Loucy (cell line): ENCODE measurements around the gene SLC7A6OS.

Source experiments
- H2AFZ ChIP-seq: fragments of 200-600 bp; sonication (generic); 2 replicates; pipeline ENCODE4 v1.6.0; 2016; ENCODE audit warnings: antibody characterized with exemption, mild to moderate bottlenecking, low read length, moderate library complexity
- H3F3A ChIP-seq: fragments of 200-600 bp; 2 replicates; pipeline ENCODE4 v1.6.0; 2016; ENCODE audit warnings: antibody characterized with exemption, low read depth, mild to moderate bottlenecking
- H3K27me3 ChIP-seq: fragments of 200-600 bp; sonication (generic); 2 replicates; pipeline ENCODE4 v1.6.1; 2014; ENCODE audit warnings: low read length, mild to moderate bottlenecking; ENCODE audit not compliant: insufficient read depth, poor library complexity, severe bottlenecking
- H3K36me3 ChIP-seq: fragments of 200-600 bp; sonication (generic); 2 replicates; pipeline ENCODE4 v1.6.1; 2016; ENCODE audit warnings: low read length; ENCODE audit not compliant: insufficient read depth
- H3K4me1 ChIP-seq: fragments of 200-600 bp; sonication (generic); 2 replicates; pipeline ENCODE4 v1.5.1; 2014; ENCODE audit warnings: low read length, mild to moderate bottlenecking; ENCODE audit not compliant: insufficient read depth, poor library complexity, severe bottlenecking
- H3K4me2 ChIP-seq: fragments of 200-600 bp; sonication (generic); 2 replicates; pipeline ENCODE4 v1.6.0; 2014; ENCODE audit warnings: antibody characterized with exemption, low read length, low read depth, mild to moderate bottlenecking; ENCODE audit not compliant: poor library complexity, severe bottlenecking
- H3K4me3 ChIP-seq: fragments of 200-600 bp; sonication (generic); 2 replicates; pipeline ENCODE4 v1.5.1; 2014; ENCODE audit warnings: low read length, mild to moderate bottlenecking, mixed read lengths; ENCODE audit not compliant: poor library complexity, severe bottlenecking
- H3K79me2 ChIP-seq: fragments of 200-600 bp; sonication (generic); 2 replicates; pipeline ENCODE4 v1.6.1; 2014; ENCODE audit warnings: low read length; ENCODE audit not compliant: insufficient read depth
- H3K9ac ChIP-seq: fragments of 200-600 bp; sonication (generic); 2 replicates; pipeline ENCODE4 v1.6.0; 2014; ENCODE audit warnings: mild to moderate bottlenecking, low read depth, low read length, moderate library complexity; ENCODE audit not compliant: poor library complexity, severe bottlenecking
- H3K9me2 ChIP-seq: fragments of 200-600 bp; sonication (generic); replicated peaks from 2 replicates; pipeline ENCODE4 v1.6.1; 2016; ENCODE audit warnings: low read depth, low read length, mixed read lengths
- H3K9me3 ChIP-seq: fragments of 200-600 bp; sonication (generic); 2 replicates; pipeline ENCODE4 v1.6.1; 2014; ENCODE audit warnings: mild to moderate bottlenecking, antibody characterized with exemption, low read length, low read depth; ENCODE audit not compliant: insufficient read depth
- H4K20me1 ChIP-seq: fragments of 200-600 bp; sonication (generic); 2 replicates; pipeline ENCODE4 v1.6.0; 2014; ENCODE audit warnings: antibody characterized with exemption, low read length, mild to moderate bottlenecking; ENCODE audit not compliant: insufficient read depth, poor library complexity, severe bottlenecking
- CTCF ChIP-seq: fragments of 200-600 bp; sonication (generic); conservative IDR thresholded peaks from 2 replicates; pipeline ENCODE4 v1.5.1; 2014; ENCODE audit warnings: mild to moderate bottlenecking, antibody characterized with exemption, low read length
- EZH2phosphoT487 ChIP-seq: fragments of 200-600 bp; IDR thresholded peaks from 2 replicates; pipeline ENCODE4 v1.6.1; 2018; ENCODE audit warnings: antibody characterized with exemption, mild to moderate bottlenecking, moderate library complexity, borderline replicate concordance

Gene SLC7A6OS

GRCh38 chr16:68353366-68353765 is 42.6 kb upstream of the SLC7A6OS start:
- H3K4me2 ChIP-seq, result no peak overlapping the region
- TF ChIP-seq CTCF (no peak), EZH2phosphoT487 (no peak)
- peaks cover 52% of the 10 kb centered on the region; the same call in 1 of the 2 replicates for H3K36me3 ChIP-seq

GRCh38 chr16:68351991-68352431 is 41.3 kb upstream of the SLC7A6OS start:
- Histone ChIP-seq H3K9me3 (no peaks in the 10 kb centered on the region), H4K20me1 (no peaks in the 10 kb centered on the region), H3K4me1 (peaks cover 35% of the 10 kb centered on the region), H3F3A (no peaks in the 10 kb centered on the region), H3K9ac (no peak overlapping the region), H3K9me2 (no peaks in the 10 kb centered on the region), H3K27me3 (no peaks in the 10 kb centered on the region), H3K4me2 (no peak overlapping the region), H3K79me2 (no peaks in the 10 kb centered on the region), H2AFZ (no peak overlapping the region), H3K4me3 (no peak overlapping the region), H3K36me3 (peaks cover 46% of the 10 kb centered on the region; the same call in 1 of the 2 replicates)
- TF ChIP-seq CTCF (no peak), EZH2phosphoT487 (no peak)

More at GRCh38 chr16:68353366-68353765, 42.6 kb upstream of the SLC7A6OS start:
- H3K4me1 ChIP-seq, result peaks cover 35% of the 10 kb centered on the region
- no peaks in the 10 kb centered on the region for H3K79me2 ChIP-seq
- H3K9ac ChIP-seq, result no peak overlapping the region
- H3F3A ChIP-seq, result no peaks in the 10 kb centered on the region; the same call in 1 of the 2 replicates
- H3K9me3 ChIP-seq, result no peaks in the 10 kb centered on the region
- H3K9me2 ChIP-seq, result no peaks in the 10 kb centered on the region
- no peaks in the 10 kb centered on the region for H3K27me3 ChIP-seq
- no peak overlapping the region for H2AFZ ChIP-seq
- H4K20me1 ChIP-seq, result no peaks in the 10 kb centered on the region
- no peak overlapping the region for H3K4me3 ChIP-seq

- peaks cover 36% of the 10 kb centered on the region for H3K4me1 ChIP-seq
- H2AFZ ChIP-seq, result no peak overlapping the region
- no peaks in the 10 kb centered on the region for H3K9me2 ChIP-seq
- no peaks in the 10 kb centered on the region for H3K9me3 ChIP-seq
- H4K20me1 ChIP-seq, result no peaks in the 10 kb centered on the region
- no peak overlapping the region for H3K4me3 ChIP-seq
- no peaks in the 10 kb centered on the region for H3K79me2 ChIP-seq
- no peak for TF ChIP-seq EZH2phosphoT487
- TF ChIP-seq CTCF, result no peak
- H3K36me3 ChIP-seq, result peaks cover 46% of the 10 kb centered on the region; the same call in 1 of the 2 replicates
- no peak overlapping the region for H3K4me2 ChIP-seq
- no peaks in the 10 kb centered on the region for H3F3A ChIP-seq
- H3K9ac ChIP-seq, result no peak overlapping the region
- no peaks in the 10 kb centered on the region for H3K27me3 ChIP-seq
These were observed 40.7 kb upstream of the SLC7A6OS start for GRCh38 chr16:68351463-68351862.
